IMR-90 (cell line): ENCODE results near the gene PTPRG. TPM values are rescaled to one million over a fixed set of nuclear protein-coding genes. Genes with fewer than 3 reads are reported as not detected.

Experiments used
- ATAC-seq: fragments of 200-7000 bp; cut with Tn5 transposase; 2 replicates; pipeline ENCODE4 v1.9.1; 2020; ENCODE audit warnings: low read depth, mild to moderate bottlenecking, moderate library complexity
- BruUV-seq: library from RNA; stranded (reverse); fragments of 400-500 nt; replicated peaks from 2 replicates; lab custom pipeline; 2021; lab: Mats Ljungman, UMichigan
- CTCF ChIA-PET: fragments of 300-600 bp; formaldehyde crosslinking; extraction: SDS; loops from one replicate; lab custom pipeline; 2021; ENCODE audit warnings: antibody characterized with exemption; lab: Yijun Ruan, JAX
- POLR2A ChIA-PET: fragments of 300-600 bp; sonication (Branson Sonifier 250); formaldehyde crosslinking; loops from one replicate; lab custom pipeline; 2022; ENCODE audit warnings: antibody characterized with exemption; ENCODE audit not compliant: unreplicated experiment; lab: Charles Lee
- DNase-seq: peaks from one replicate; pipeline ENCODE4 v3.0.0; 2013
- H2AFZ ChIP-seq: replicated peaks from 2 replicates; pipeline ENCODE3; 2013; ENCODE audit warnings: low read length, mild to moderate bottlenecking; ENCODE audit not compliant: poor library complexity
- H2AK5ac ChIP-seq: 2 replicates; pipeline ENCODE4 v1.6.1; 2013; ENCODE audit warnings: low read depth, low read length, inconsistent platforms
- H2AK9ac ChIP-seq: replicated peaks from 2 replicates; pipeline ENCODE3; 2013; ENCODE audit warnings: mild to moderate bottlenecking, low read depth, low read length, moderate library complexity; ENCODE audit not compliant: poor library complexity
- H2BK120ac ChIP-seq: 2 replicates; pipeline ENCODE4 v1.6.1; 2013; ENCODE audit warnings: low read depth, low read length, inconsistent platforms
- H2BK15ac ChIP-seq: 3 replicates; pipeline ENCODE4 v1.6.1; 2013; ENCODE audit warnings: low read depth, low read length, inconsistent platforms
- H2BK20ac ChIP-seq: 2 replicates; pipeline ENCODE4 v1.6.1; 2013; ENCODE audit warnings: low read depth, mild to moderate bottlenecking, inconsistent platforms, low read length, moderate library complexity
- H2BK5ac ChIP-seq: 2 replicates; pipeline ENCODE4 v1.6.1; 2013; ENCODE audit warnings: mild to moderate bottlenecking, low read depth, low read length, inconsistent platforms; ENCODE audit not compliant: poor library complexity, severe bottlenecking
- H3K14ac ChIP-seq: replicated peaks from 2 replicates; pipeline ENCODE4 v1.6.1; 2013; ENCODE audit warnings: low read depth, low read length, inconsistent platforms
- H3K18ac ChIP-seq: 2 replicates; pipeline ENCODE4 v1.6.1; 2013; ENCODE audit warnings: low read depth, low read length, control low read depth
- H3K23ac ChIP-seq: 2 replicates; pipeline ENCODE4 v1.6.1; 2013; ENCODE audit warnings: low read depth, low read length, inconsistent platforms
- H3K27ac ChIP-seq: 2 replicates; pipeline ENCODE4 v1.5.1; 2013; ENCODE audit warnings: mild to moderate bottlenecking, control low read depth, low read length; ENCODE audit not compliant: insufficient read depth
- H3K27me3 ChIP-seq: 2 replicates; pipeline ENCODE4 v1.6.1; 2013; ENCODE audit warnings: low read length; ENCODE audit not compliant: control insufficient read depth, insufficient read depth
- H3K36me3 ChIP-seq: 2 replicates; pipeline ENCODE4 v1.6.1; 2013; ENCODE audit warnings: low read length, mixed read lengths; ENCODE audit not compliant: control insufficient read depth, insufficient read depth
- H3K4ac ChIP-seq: 2 replicates; pipeline ENCODE4 v1.6.1; 2013; ENCODE audit warnings: low read depth, low read length, inconsistent platforms
- H3K4me1 ChIP-seq: 2 replicates; pipeline ENCODE4 v1.6.1; 2013; ENCODE audit warnings: low read length, mixed read lengths; ENCODE audit not compliant: control insufficient read depth, insufficient read depth
- H3K4me2 ChIP-seq: 2 replicates; pipeline ENCODE4 v1.6.1; 2013; ENCODE audit warnings: low read depth, mild to moderate bottlenecking, control low read depth, low read length, moderate library complexity
- H3K4me3 ChIP-seq: 2 replicates; pipeline ENCODE4 v1.5.1; 2013; ENCODE audit warnings: low read depth, mild to moderate bottlenecking, control low read depth, low read length, moderate library complexity; ENCODE audit not compliant: insufficient read depth
- H3K56ac ChIP-seq: 2 replicates; pipeline ENCODE4 v1.6.1; 2013; ENCODE audit warnings: low read length, inconsistent platforms; ENCODE audit not compliant: insufficient read depth; ENCODE audit errors: extremely low read depth
- H3K79me1 ChIP-seq, 2 experiments: 2 replicates each; pipeline ENCODE4 v1.6.1; 2013; ENCODE audit warnings: low read length in 2 of 2, inconsistent platforms in 1 of 2, low read depth in 1 of 2
- H3K9ac ChIP-seq: 2 replicates; pipeline ENCODE4 v1.6.1; 2013; ENCODE audit warnings: low read depth, low read length, control low read depth
- H3K9me1 ChIP-seq: 2 replicates; pipeline ENCODE4 v1.6.1; 2013; ENCODE audit warnings: low read length, inconsistent platforms; ENCODE audit not compliant: insufficient read depth
- H3K9me3 ChIP-seq: 2 replicates; pipeline ENCODE4 v1.6.1; 2013; ENCODE audit warnings: low read length; ENCODE audit not compliant: control insufficient read depth, insufficient read depth
- H4K20me1 ChIP-seq: 2 replicates; pipeline ENCODE4 v1.6.1; 2013; ENCODE audit warnings: low read length, inconsistent platforms; ENCODE audit not compliant: insufficient read depth
- H4K5ac ChIP-seq: 2 replicates; pipeline ENCODE4 v1.6.1; 2013; ENCODE audit warnings: mild to moderate bottlenecking, low read depth, low read length, control low read depth
- H4K8ac ChIP-seq, 2 experiments: 2 replicates each; pipeline ENCODE4 v1.6.1; 2013; ENCODE audit warnings: low read depth in 2 of 2, low read length in 2 of 2, control low read depth in 1 of 2, inconsistent platforms in 1 of 2
- H4K91ac ChIP-seq: 2 replicates; pipeline ENCODE4 v1.6.1; 2013; ENCODE audit warnings: low read depth, low read length, inconsistent platforms; ENCODE audit not compliant: insufficient read depth
- CEBPB ChIP-seq: IDR thresholded peaks from 2 replicates; pipeline ENCODE4 v1.6.1; 2012; ENCODE audit warnings: low read depth, low read length, improper control_type of control experiment
- POLR2A ChIP-seq: IDR thresholded peaks from 2 replicates; pipeline ENCODE4 v1.6.1; 2012; ENCODE audit warnings: mild to moderate bottlenecking, low read depth, low read length
- RAD21 ChIP-seq: IDR thresholded peaks from 2 replicates; pipeline ENCODE4 v1.6.1; 2012; ENCODE audit warnings: low read length, improper control_type of control experiment
- RFX5 ChIP-seq: IDR thresholded peaks from 2 replicates; pipeline ENCODE4 v1.8.0; 2012; ENCODE audit warnings: low read depth, mild to moderate bottlenecking, low read length, moderate library complexity
- WGBS, 2 experiments: methylation state at CpG; one replicate each; pipeline versions ENCODE4 v1.1.5 to v1.1.7; 2013; ENCODE audit warnings: missing lambda C conversion rate in 2 of 2; ENCODE audit not compliant: insufficient read length in 1 of 2; ENCODE audit errors: extremely low coverage in 2 of 2; 5-methylcytosine and 5-hydroxymethylcytosine counted together
- dilution Hi-C: fragments of 300-500 bp; cut with HindIII; formaldehyde crosslinking; loops from one replicate; pipeline ENCODE4 v1.14.3; 2018; ENCODE audit warnings: low sequenced_read_pairs; ENCODE audit not compliant: unreplicated experiment
- in situ Hi-C: fragments of 300-500 bp; cut with MboI; formaldehyde crosslinking; loops from 3 replicates; pipeline ENCODE4 v1.14.3; 2019; ENCODE audit warnings: low sequenced_read_pairs, inconsistent platforms, mixed read lengths
- intact Hi-C: fragments of 100-400 bp; cut with micrococcal nuclease; formaldehyde crosslinking; loops from 2 replicates; pipeline ENCODE4 v1.10.0; 2022
- polyA plus RNA-seq, 3 experiments: library from polyadenylated mRNA; depleted of rRNA; stranded (reverse); fragments of >200 nt; gene quantifications; 2 replicates each; pipeline ENCODE4 v1.2.3, GENCODE V29; 2012; ENCODE audit warnings: low replicate concordance in 1 of 3
- total RNA-seq: library from RNA; depleted of rRNA; stranded (reverse); fragments of >200 nt; gene quantifications from 2 replicates; pipeline ENCODE4 v1.2.3, GENCODE V29; 2012
- TF ChIP-seq, protein P1 (sequence below): fragments of 150-350 bp; IDR thresholded peaks from 2 replicates; pipeline ENCODE4 v1.6.1; 2017; ENCODE audit warnings: mild to moderate bottlenecking, antibody characterized with exemption, low read length, low read depth

Gene PTPRG
- total and polyA plus RNA-seq, 2 of the 4 experiments (the other 2 are of a cell fraction): 7.7 to 31.0 TPM

DNA sequence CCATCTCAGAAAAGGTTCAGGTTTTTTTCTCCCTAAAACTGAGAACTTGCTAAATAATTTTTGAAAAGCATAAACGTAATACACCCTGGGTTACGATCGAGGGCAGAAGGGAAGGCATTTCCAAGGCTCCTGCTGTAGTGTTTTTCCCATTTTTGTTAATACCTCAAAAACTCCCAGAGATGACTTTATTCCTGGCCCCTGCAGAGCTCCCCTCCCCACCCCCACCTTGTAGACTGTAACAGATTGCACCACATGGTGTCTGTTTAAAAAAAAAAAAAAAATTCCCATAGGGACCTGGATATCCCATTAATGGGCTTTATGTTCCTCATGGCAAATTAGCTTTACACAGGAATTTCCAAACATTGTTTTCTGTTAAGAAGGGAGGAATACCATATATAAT, 773.8 kb downstream of the PTPRG start:
- in situ Hi-C loops: no loop called here
- WGBS, 2 experiments: no CpG with 5 or more reads among the region's 3 CpGs
- no peak overlapping the region for H3K18ac ChIP-seq

More for the DNA sequence above, 773.8 kb downstream of the PTPRG start:
- ATAC-seq (no peak), DNase-seq (no peak)
- Histone ChIP-seq H2BK5ac (no peak overlapping the region), H4K20me1 (no peaks in the 10 kb centered on the region), H2BK20ac (no peak overlapping the region), H2AK5ac (no peak overlapping the region), H2BK15ac (no peak overlapping the region), H3K23ac (no peak overlapping the region), H3K9me1 (no peaks in the 10 kb centered on the region), H3K79me1 (no peaks in the 10 kb centered on the region), H4K91ac (no peak overlapping the region), H4K8ac (no peak overlapping the region), H4K5ac (no peak overlapping the region), H3K4me1 (no peaks in the 10 kb centered on the region), H3K4me2 (no peak overlapping the region), H3K4ac (no peak overlapping the region), H2AK9ac (no peak overlapping the region), H3K9ac (no peak overlapping the region), H3K36me3 (no peaks in the 10 kb centered on the region), H3K14ac (no peak overlapping the region), H3K4me3 (no peak overlapping the region), H3K27me3 (no peaks in the 10 kb centered on the region), H2BK120ac (no peak overlapping the region), H3K27ac (no peak overlapping the region), H3K9me3 (no peaks in the 10 kb centered on the region), H2AFZ (no peak overlapping the region), H3K56ac (no peak overlapping the region)
- CTCF ChIA-PET: interaction anchor here (1.0 to 1.6 kb wide), 2 partner anchors 34 to 224 kb away, joined by 3 to 4 read pairs; no protein-coding TSS in a partner anchor
- BruUV-seq: no TSS peak
- POLR2A ChIA-PET: no interaction called here
- TF ChIP-seq, protein P1, sequence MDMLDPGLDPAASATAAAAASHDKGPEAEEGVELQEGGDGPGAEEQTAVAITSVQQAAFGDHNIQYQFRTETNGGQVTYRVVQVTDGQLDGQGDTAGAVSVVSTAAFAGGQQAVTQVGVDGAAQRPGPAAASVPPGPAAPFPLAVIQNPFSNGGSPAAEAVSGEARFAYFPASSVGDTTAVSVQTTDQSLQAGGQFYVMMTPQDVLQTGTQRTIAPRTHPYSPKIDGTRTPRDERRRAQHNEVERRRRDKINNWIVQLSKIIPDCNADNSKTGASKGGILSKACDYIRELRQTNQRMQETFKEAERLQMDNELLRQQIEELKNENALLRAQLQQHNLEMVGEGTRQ: no peak
- TF ChIP-seq CEBPB (no peak), RFX5 (no peak), RAD21 (no peak), POLR2A (no peak)
- intact Hi-C loops (loop anchor here (10.0 kb wide), 1 partner anchor 900 kb away; no protein-coding TSS in a partner anchor), dilution Hi-C loops (no loop called here)
